Panc1 (cell line): ENCODE measurements around the gene KLHL3. TPM values are rescaled to one million over a fixed set of nuclear protein-coding genes. Genes with fewer than 3 reads are reported as not detected.

ENCODE experiments used
- ATAC-seq: fragments of 200-7000 bp; cut with Tn5 transposase; 2 replicates; pipeline ENCODE4 v1.9.1; 2020; ENCODE audit warnings: mild to moderate bottlenecking, moderate library complexity
- BruUV-seq: library from RNA; stranded (reverse); fragments of 400-500 nt; replicated peaks from 2 replicates; lab custom pipeline; 2021; lab: Mats Ljungman, UMichigan
- CTCF ChIA-PET: fragments of 300-600 bp; sonication (Branson Sonifier 250); formaldehyde crosslinking; loops from one replicate; lab custom pipeline; 2022; ENCODE audit warnings: antibody characterized with exemption; lab: Charles Lee
- POLR2A ChIA-PET: fragments of 300-600 bp; sonication (Branson Sonifier 250); formaldehyde crosslinking; loops from one replicate; lab custom pipeline; 2022; ENCODE audit warnings: antibody characterized with exemption; lab: Charles Lee
- DNase-seq: peaks from one replicate; pipeline ENCODE4 v3.0.0-alpha.2; 2010; ENCODE audit warnings: low read depth, low spot score
- H3K27ac ChIP-seq: 2 replicates; pipeline ENCODE4 v1.5.1; 2011; ENCODE audit warnings: mild to moderate bottlenecking, low read length, inconsistent platforms
- H3K27me3 ChIP-seq: fragments of 200-500 bp; sonication (Bioruptor generic); 2 replicates; pipeline ENCODE4 v1.6.0; 2014; ENCODE audit warnings: low read length, inconsistent platforms; ENCODE audit not compliant: control insufficient read depth, insufficient read depth
- H3K36me3 ChIP-seq: fragments of 200-500 bp; sonication (Bioruptor generic); 2 replicates; pipeline ENCODE4 v1.5.1; 2014; ENCODE audit warnings: inconsistent platforms, mild to moderate bottlenecking, low read length, moderate library complexity; ENCODE audit not compliant: control insufficient read depth, insufficient read depth
- H3K4me1 ChIP-seq: 2 replicates; pipeline ENCODE4 v1.5.1; 2011; ENCODE audit warnings: inconsistent platforms, mild to moderate bottlenecking, low read length, moderate library complexity; ENCODE audit not compliant: control insufficient read depth, insufficient read depth
- H3K4me3 ChIP-seq, 2 experiments: 2 replicates each; pipeline ENCODE4 v1.5.1; 2011 to 2012; ENCODE audit warnings: low read depth in 2 of 2, low read length in 2 of 2, mild to moderate bottlenecking in 2 of 2, inconsistent platforms in 1 of 2, moderate library complexity in 1 of 2
- H3K9me3 ChIP-seq: fragments of 200-500 bp; sonication (Bioruptor generic); 2 replicates; pipeline ENCODE4 v1.5.1; 2014; ENCODE audit warnings: low read depth, mild to moderate bottlenecking, inconsistent platforms, low read length, moderate library complexity; ENCODE audit not compliant: control insufficient read depth, insufficient read depth
- CTCF ChIP-seq: fragments of 450-650 bp; IDR thresholded peaks from 2 replicates; pipeline ENCODE4 v1.5.1; 2017; ENCODE audit warnings: mild to moderate bottlenecking
- POLR2AphosphoS5 ChIP-seq: IDR thresholded peaks from 2 replicates; pipeline ENCODE4 v1.6.1; 2012; ENCODE audit warnings: mild to moderate bottlenecking, low read depth, low read length, moderate library complexity
- SIN3A ChIP-seq: IDR thresholded peaks from 2 replicates; pipeline ENCODE4 v1.6.1; 2012; ENCODE audit warnings: low read depth, mild to moderate bottlenecking, low read length, moderate library complexity, borderline replicate concordance; ENCODE audit not compliant: insufficient read depth
- TCF7L2 ChIP-seq: IDR thresholded peaks from 2 replicates; pipeline ENCODE4 v1.6.1; 2011; ENCODE audit warnings: mild to moderate bottlenecking, low read depth, low read length, inconsistent platforms
- in situ Hi-C: cut with HindIII; loops from 2 replicates; pipeline ENCODE4 v1.10.0; 2016; ENCODE audit warnings: low sequenced_read_pairs, low pct_unique_long_range_greater_than_20kb
- intact Hi-C: fragments of 100-400 bp; cut with micrococcal nuclease; formaldehyde crosslinking; loops from one replicate; pipeline ENCODE4 v1.10.0; 2022; ENCODE audit not compliant: unreplicated experiment
- total RNA-seq: library from RNA; stranded (reverse); gene quantifications from one replicate; pipeline ENCODE4 v1.2.1, GENCODE V29; 2021; ENCODE audit not compliant: unreplicated experiment
- TF ChIP-seq, protein P1 (sequence below), 2 experiments: IDR thresholded peaks; 2 replicates each; pipeline ENCODE4 v1.6.1; 2011 to 2012; ENCODE audit warnings: low read depth in 2 of 2, control low read depth in 1 of 2, low read length in 1 of 2, mild to moderate bottlenecking in 1 of 2, moderate library complexity in 1 of 2; ENCODE audit not compliant: insufficient read depth in 1 of 2

KLHL3 gene
- total RNA-seq, 1 experiment from 2014 or later: 1.9 TPM

DNA sequence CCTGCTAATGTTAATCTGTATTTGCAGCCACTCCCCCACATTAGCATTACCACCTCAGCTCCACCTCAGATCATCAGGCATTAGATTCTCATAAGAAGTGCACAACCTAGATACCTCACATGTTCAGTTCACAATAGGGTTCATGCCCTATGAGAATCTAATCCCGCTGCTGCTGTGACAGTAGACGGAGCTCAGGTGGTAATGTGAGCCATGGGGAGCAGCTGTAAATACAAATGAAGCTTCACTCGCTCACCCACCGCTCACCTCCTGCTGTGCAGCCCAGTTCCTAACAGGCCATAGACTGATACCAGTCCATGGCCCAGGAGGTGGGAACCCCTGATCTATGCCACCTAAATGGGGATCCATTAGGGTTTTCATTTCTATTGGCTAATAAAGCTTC, 24.4 kb upstream of the KLHL3 start:
- Histone ChIP-seq H3K9me3 (no peaks in the 10 kb centered on the region), H3K4me1 (peaks cover under 1% of the 10 kb centered on the region; the same call in 1 of the 2 replicates), H3K27me3 (no peaks in the 10 kb centered on the region), H3K27ac (no peak overlapping the region), H3K4me3 (no peak overlapping the region), H3K36me3 (no peaks in the 10 kb centered on the region)
- CTCF ChIA-PET: no interaction called here
- DNase-seq: no peak
- BruUV-seq: no TSS peak
- TF ChIP-seq, protein P1, sequence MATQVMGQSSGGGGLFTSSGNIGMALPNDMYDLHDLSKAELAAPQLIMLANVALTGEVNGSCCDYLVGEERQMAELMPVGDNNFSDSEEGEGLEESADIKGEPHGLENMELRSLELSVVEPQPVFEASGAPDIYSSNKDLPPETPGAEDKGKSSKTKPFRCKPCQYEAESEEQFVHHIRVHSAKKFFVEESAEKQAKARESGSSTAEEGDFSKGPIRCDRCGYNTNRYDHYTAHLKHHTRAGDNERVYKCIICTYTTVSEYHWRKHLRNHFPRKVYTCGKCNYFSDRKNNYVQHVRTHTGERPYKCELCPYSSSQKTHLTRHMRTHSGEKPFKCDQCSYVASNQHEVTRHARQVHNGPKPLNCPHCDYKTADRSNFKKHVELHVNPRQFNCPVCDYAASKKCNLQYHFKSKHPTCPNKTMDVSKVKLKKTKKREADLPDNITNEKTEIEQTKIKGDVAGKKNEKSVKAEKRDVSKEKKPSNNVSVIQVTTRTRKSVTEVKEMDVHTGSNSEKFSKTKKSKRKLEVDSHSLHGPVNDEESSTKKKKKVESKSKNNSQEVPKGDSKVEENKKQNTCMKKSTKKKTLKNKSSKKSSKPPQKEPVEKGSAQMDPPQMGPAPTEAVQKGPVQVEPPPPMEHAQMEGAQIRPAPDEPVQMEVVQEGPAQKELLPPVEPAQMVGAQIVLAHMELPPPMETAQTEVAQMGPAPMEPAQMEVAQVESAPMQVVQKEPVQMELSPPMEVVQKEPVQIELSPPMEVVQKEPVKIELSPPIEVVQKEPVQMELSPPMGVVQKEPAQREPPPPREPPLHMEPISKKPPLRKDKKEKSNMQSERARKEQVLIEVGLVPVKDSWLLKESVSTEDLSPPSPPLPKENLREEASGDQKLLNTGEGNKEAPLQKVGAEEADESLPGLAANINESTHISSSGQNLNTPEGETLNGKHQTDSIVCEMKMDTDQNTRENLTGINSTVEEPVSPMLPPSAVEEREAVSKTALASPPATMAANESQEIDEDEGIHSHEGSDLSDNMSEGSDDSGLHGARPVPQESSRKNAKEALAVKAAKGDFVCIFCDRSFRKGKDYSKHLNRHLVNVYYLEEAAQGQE (IDR thresholded peaks at IDR 0.05; ENCODE audit: insufficient read depth in 1 of 2, low read depth in 2 of 2, low read length in 1 of 2): no peak
- TF ChIP-seq CTCF: no peak
- no peak for TF ChIP-seq SIN3A
- no peak for ATAC-seq
- in situ Hi-C loops: no loop called here
- intact Hi-C loops: no loop called here
- POLR2A ChIA-PET: no interaction called here

- ChIA-PET CTCF (no interaction called here), POLR2A (no interaction called here)
- Histone ChIP-seq H3K27ac (no peak overlapping the region), H3K4me1 (peaks cover 3% of the 10 kb centered on the region), H3K27me3 (no peaks in the 10 kb centered on the region), H3K4me3 (no peak overlapping the region), H3K36me3 (no peaks in the 10 kb centered on the region; the same call in 1 of the 2 replicates), H3K9me3 (no peaks in the 10 kb centered on the region)
- in situ Hi-C loops (no loop called here), intact Hi-C loops (no loop called here)
- TF ChIP-seq SIN3A: no peak
- no peak for TF ChIP-seq POLR2AphosphoS5
- no peak for TF ChIP-seq CTCF
- TF ChIP-seq TCF7L2: no peak
- TF ChIP-seq, protein P1 (IDR thresholded peaks at IDR 0.05; ENCODE audit: insufficient read depth in 1 of 2, low read depth in 2 of 2, low read length in 1 of 2): no peak
- no TSS peak for BruUV-seq
- no peak for ATAC-seq
- DNase-seq: no peak
These were observed 22.9 kb upstream of the KLHL3 start for GRCh38 chr5:137758715-137759306.
